Esophagus muscularis mucosa (tissue), 4 donors: ENCODE results near the gene ACACB. TPM values are rescaled to one million over a fixed set of nuclear protein-coding genes. Genes with fewer than 3 reads are reported as not detected.

Experiments
- DNase-seq: peaks from one replicate; pipeline ENCODE4 v3.0.0-alpha.2; 2017; ENCODE audit errors: extremely low spot score
- H3K27ac ChIP-seq, 4 donors: fragments of 200-600 bp; sonication (generic); replicated peaks in 1 of 4; 1 replicate in 3 of 4; 2 replicates in 1 of 4; pipeline ENCODE4 v1.5.1; 2016 to 2019; ENCODE audit warnings: mild to moderate bottlenecking in 1 of 4
- H3K27me3 ChIP-seq, 4 donors: fragments of 200-600 bp; sonication (generic); one replicate each; pipeline versions ENCODE4 v1.5.1 to v1.6.0; 2016 to 2019
- H3K36me3 ChIP-seq, 4 donors: fragments of 200-600 bp; sonication (generic); one replicate each; pipeline ENCODE4 v1.5.1; 2016 to 2019
- H3K4me1 ChIP-seq, 4 donors: fragments of 200-600 bp; sonication (generic); one replicate each; pipeline ENCODE4 v1.5.1; 2016 to 2019
- H3K4me3 ChIP-seq, 4 donors: fragments of 200-600 bp; sonication (generic); 1 replicate in 2 of 4; 2 replicates in 2 of 4; pipeline ENCODE4 v1.5.1; 2016 to 2019; ENCODE audit warnings: mild to moderate bottlenecking in 4 of 4, moderate library complexity in 1 of 4
- H3K9me3 ChIP-seq, 4 donors: fragments of 200-600 bp; sonication (generic); 1 replicate in 3 of 4; 2 replicates in 1 of 4; pipeline ENCODE4 v1.5.1; 2016 to 2019
- EP300 ChIP-seq: sonication (generic); formaldehyde crosslinking; IDR thresholded peaks from one replicate; pipeline ENCODE4 v1.6.1; 2017; ENCODE audit warnings: antibody characterized with exemption
- POLR2A ChIP-seq: fragments of 450-650 bp; IDR thresholded peaks from one replicate; pipeline ENCODE4 v1.6.1; 2017; ENCODE audit warnings: antibody characterized with exemption, moderate library complexity, mild to moderate bottlenecking, low read depth
- POLR2AphosphoS5 ChIP-seq, 2 donors: sonication (generic); formaldehyde crosslinking; IDR thresholded peaks; one replicate each; pipeline ENCODE4 v1.6.1; 2017; ENCODE audit warnings: antibody characterized with exemption in 2 of 2
- WGBS: methylation state at CpG from one replicate; pipeline ENCODE4 v1.1.5; 2018; 5-methylcytosine and 5-hydroxymethylcytosine counted together
- intact Hi-C: fragments of 100-400 bp; cut with DNase I; formaldehyde crosslinking; loops from one replicate; pipeline ENCODE4 v1.15.1; 2023
- total RNA-seq, 4 donors: library from RNA; depleted of rRNA; stranded (reverse); fragments of >200 nt; gene quantifications; one replicate each; pipeline versions ENCODE4 v1.1.0 to v1.2.1, GENCODE V29; 2016
- TF ChIP-seq, protein P1 (sequence below), 3 experiments: fragments of 200-600 bp in 2 of 3; fragments of 450-650 bp in 1 of 3; sonication (generic) in 2 of 3; IDR thresholded peaks; one replicate each; pipeline ENCODE4 v1.5.1; 2017 to 2019; ENCODE audit warnings: antibody characterized with exemption in 3 of 3, mild to moderate bottlenecking in 2 of 3, moderate library complexity in 1 of 3

The ACACB gene
- total RNA-seq, 4 donors from 2014 or later = 59.6 to 134 (median 108) TPM

DNA sequence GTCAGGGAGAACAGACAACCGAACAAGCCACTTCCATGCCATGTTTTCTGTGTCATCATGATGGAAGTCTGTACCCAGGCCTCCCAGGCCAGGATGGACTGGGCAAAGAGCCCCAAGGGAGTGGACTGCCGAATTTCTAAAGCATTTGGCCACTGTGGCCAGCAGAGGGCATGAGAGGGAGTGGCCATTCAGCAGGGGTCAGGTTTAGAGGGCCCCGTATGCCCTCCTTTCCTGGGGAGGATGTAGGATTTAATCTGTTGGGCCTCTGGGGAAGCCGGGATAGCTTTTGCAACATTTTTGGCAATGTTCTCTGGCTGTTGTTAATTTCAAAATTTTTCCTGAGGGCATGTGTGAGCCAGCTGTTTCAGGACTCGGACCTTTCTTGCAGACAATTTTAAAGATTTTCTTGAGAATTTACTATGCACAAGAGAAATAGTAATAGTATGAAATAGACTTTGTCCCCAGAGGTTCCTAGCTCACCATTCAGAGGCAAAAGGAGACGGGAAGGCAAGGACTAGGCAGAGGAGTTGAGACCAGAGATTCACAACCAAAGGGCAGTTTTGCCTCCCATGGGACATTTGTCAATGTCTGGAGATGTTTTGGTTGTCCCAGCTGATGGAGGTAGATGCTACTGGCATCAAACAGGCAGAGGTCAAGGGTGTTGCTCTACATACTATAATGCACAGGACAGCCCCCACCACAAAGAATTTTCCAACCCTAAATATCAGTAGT lies 18.0 kb downstream of the ACACB start:
- Histone ChIP-seq H3K9me3 (no peaks in the 10 kb centered on the region), H3K27ac (peak overlapping the region; percentile 60 to 79 (median 69)), H3K4me3 (no peak overlapping the region), H3K27me3 (no peaks in the 10 kb centered on the region), H3K36me3 (peaks cover 0 to under 1% (median under 1%) of the 10 kb centered on the region in 4 donors), H3K4me1 (peaks cover 63 to 76% (median 71%) of the 10 kb centered on the region in 4 donors)
- 40% methylated on average over 6 of the region's 6 CpGs for WGBS
- intact Hi-C loops = no loop called here
- TF ChIP-seq POLR2AphosphoS5 (IDR thresholded peaks at IDR 0.05) = peak; percentile 39 to 59
- no peak for TF ChIP-seq POLR2A
- TF ChIP-seq, protein P1, sequence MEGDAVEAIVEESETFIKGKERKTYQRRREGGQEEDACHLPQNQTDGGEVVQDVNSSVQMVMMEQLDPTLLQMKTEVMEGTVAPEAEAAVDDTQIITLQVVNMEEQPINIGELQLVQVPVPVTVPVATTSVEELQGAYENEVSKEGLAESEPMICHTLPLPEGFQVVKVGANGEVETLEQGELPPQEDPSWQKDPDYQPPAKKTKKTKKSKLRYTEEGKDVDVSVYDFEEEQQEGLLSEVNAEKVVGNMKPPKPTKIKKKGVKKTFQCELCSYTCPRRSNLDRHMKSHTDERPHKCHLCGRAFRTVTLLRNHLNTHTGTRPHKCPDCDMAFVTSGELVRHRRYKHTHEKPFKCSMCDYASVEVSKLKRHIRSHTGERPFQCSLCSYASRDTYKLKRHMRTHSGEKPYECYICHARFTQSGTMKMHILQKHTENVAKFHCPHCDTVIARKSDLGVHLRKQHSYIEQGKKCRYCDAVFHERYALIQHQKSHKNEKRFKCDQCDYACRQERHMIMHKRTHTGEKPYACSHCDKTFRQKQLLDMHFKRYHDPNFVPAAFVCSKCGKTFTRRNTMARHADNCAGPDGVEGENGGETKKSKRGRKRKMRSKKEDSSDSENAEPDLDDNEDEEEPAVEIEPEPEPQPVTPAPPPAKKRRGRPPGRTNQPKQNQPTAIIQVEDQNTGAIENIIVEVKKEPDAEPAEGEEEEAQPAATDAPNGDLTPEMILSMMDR (IDR thresholded peaks at IDR 0.05) = peak; percentile 48 to 64 (median 55)
- TF ChIP-seq EP300 = no peak
- DNase-seq = no peak

DNA sequence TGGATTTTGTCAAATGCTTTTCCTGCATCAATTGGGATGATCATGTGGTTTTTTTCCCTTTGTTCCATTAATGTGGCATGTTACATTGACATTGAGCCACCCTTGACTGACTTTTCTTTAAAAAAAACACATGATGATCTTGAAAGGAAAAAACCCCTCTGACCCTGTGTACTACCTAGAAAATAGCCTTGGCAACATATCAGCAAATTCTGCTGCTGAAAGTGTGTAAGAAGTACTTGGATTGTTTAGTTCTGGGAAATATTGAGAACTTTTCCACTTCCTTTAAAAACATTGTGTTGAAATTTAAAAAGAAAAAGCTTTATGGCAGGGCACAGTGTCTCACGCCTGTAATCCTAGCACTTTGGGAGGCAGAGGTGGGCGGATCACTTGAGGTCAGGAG lies 20.7 kb downstream of the ACACB start:
- H3K9me3 ChIP-seq = no peaks in the 10 kb centered on the region
- peaks cover 0 to 24% (median 21%) of the 10 kb centered on the region in 4 donors for H3K36me3 ChIP-seq
- no peaks in the 10 kb centered on the region for H3K27me3 ChIP-seq
- intact Hi-C loops = no loop called here
- no peak overlapping the region for H3K4me3 ChIP-seq
- peak overlapping the region; percentile 42 to 72 (median 66) for H3K27ac ChIP-seq
- WGBS = 78% methylated on average over 2 of the region's 2 CpGs
- no peak for DNase-seq
- peak; percentile 15 to 21 for TF ChIP-seq POLR2AphosphoS5 (IDR thresholded peaks at IDR 0.05)
- TF ChIP-seq POLR2A = no peak
- peaks cover 45 to 70% (median 50%) of the 10 kb centered on the region in 4 donors for H3K4me1 ChIP-seq

DNA sequence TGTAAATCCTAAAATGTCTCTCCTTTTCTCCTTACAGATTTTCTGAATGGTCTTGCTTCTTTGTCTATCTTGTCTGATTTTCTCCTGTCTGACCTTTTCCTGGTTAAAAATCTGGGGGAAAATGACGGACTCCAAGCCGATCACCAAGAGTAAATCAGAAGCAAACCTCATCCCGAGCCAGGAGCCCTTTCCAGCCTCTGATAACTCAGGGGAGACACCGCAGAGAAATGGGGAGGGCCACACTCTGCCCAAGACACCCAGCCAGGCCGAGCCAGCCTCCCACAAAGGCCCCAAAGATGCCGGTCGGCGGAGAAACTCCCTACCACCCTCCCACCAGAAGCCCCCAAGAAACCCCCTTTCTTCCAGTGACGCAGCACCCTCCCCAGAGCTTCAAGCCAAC lies 23.0 kb downstream of the ACACB start:
- H3K4me3 ChIP-seq = no peak overlapping the region
- peaks cover 0 to 29% (median 21%) of the 10 kb centered on the region in 4 donors for H3K36me3 ChIP-seq
- H3K27me3 ChIP-seq = no peaks in the 10 kb centered on the region
- H3K9me3 ChIP-seq = no peaks in the 10 kb centered on the region
- 95% methylated on average over 6 of the region's 9 CpGs for WGBS
- H3K4me1 ChIP-seq = peaks cover 39 to 63% (median 42%) of the 10 kb centered on the region in 4 donors
- TF ChIP-seq, protein P1 (IDR thresholded peaks at IDR 0.05) = no peak
- TF ChIP-seq POLR2AphosphoS5 (IDR thresholded peaks at IDR 0.05) (no peak), EP300 (no peak), POLR2A (no peak)
- DNase-seq = no peak
- intact Hi-C loops = no loop called here
- H3K27ac ChIP-seq = no peak overlapping the region

DNA sequence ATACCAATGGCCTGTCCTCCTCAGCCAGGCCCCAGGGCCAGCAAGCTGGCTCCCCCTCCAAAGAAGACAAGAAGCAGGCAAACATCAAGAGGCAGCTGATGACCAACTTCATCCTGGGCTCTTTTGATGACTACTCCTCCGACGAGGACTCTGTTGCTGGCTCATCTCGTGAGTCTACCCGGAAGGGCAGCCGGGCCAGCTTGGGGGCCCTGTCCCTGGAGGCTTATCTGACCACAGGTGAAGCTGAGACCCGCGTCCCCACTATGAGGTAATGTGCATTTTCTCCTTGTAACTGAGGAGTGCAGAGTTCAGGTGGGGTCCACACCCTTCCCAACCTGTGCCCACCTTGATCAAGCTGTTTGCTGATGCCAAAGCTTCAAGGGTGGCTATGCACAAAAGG lies 23.4 kb downstream of the ACACB start:
- 100% methylated on average over 4 of the region's 7 CpGs for WGBS
- no peak for DNase-seq
- TF ChIP-seq, protein P1 (IDR thresholded peaks at IDR 0.05) = no peak
- no peak for TF ChIP-seq EP300
- no peak for TF ChIP-seq POLR2A
- TF ChIP-seq POLR2AphosphoS5 (IDR thresholded peaks at IDR 0.05) = no peak
- intact Hi-C loops = no loop called here
- Histone ChIP-seq H3K27ac (no peak overlapping the region), H3K27me3 (no peaks in the 10 kb centered on the region), H3K4me3 (no peak overlapping the region), H3K9me3 (no peaks in the 10 kb centered on the region), H3K36me3 (peaks cover 0 to 29% (median 21%) of the 10 kb centered on the region in 4 donors), H3K4me1 (peaks cover 36 to 58% (median 39%) of the 10 kb centered on the region in 4 donors)

DNA sequence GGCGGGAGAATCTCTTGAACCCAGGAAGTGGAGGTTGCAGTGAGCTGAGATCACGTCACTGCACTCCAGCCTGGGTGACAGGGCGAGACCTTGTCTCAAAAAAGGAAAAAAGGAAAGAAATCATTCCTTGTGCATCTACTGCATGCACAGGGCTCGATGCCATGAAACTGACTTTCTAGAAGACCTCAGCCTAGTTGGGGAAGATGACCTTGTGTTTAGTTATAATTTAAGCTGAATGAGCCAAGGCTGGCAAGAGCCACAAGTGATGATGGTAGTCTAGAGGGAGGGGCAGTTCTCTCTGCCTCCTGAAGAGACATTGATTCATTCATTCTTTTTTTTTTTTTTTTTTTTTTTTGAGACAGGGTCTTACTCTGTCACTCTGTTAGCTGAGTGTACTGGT lies 24.2 kb downstream of the ACACB start:
- no peak for DNase-seq
- Histone ChIP-seq H3K27me3 (no peaks in the 10 kb centered on the region), H3K4me1 (peaks cover 37 to 57% (median 40%) of the 10 kb centered on the region in 4 donors), H3K36me3 (peaks cover 0 to 29% (median 21%) of the 10 kb centered on the region in 4 donors), H3K9me3 (no peaks in the 10 kb centered on the region), H3K4me3 (no peak overlapping the region), H3K27ac (no peak overlapping the region)
- intact Hi-C loops = no loop called here
- WGBS = 89% methylated on average over 4 of the region's 4 CpGs
- TF ChIP-seq EP300 = no peak
